B cell (primary cell): ENCODE results near the gene TBC1D23.

Experiments
- EZH2 ChIP-seq: IDR thresholded peaks from 2 replicates; pipeline ENCODE4 v1.6.1; 2012; ENCODE audit warnings: borderline replicate concordance, low read depth, mild to moderate bottlenecking, moderate library complexity, low read length; ENCODE audit not compliant: insufficient read depth, poor library complexity, severe bottlenecking
- TF ChIP-seq, protein P1 (sequence below): fragments of 200-600 bp; IDR thresholded peaks from one replicate; pipeline ENCODE4 v1.8.0; 2022; ENCODE audit warnings: antibody characterized with exemption, mild to moderate bottlenecking

GRCh38 chr3:100352296-100353231 lies 91.8 kb downstream of the TBC1D23 start:
- TF ChIP-seq, protein P1, sequence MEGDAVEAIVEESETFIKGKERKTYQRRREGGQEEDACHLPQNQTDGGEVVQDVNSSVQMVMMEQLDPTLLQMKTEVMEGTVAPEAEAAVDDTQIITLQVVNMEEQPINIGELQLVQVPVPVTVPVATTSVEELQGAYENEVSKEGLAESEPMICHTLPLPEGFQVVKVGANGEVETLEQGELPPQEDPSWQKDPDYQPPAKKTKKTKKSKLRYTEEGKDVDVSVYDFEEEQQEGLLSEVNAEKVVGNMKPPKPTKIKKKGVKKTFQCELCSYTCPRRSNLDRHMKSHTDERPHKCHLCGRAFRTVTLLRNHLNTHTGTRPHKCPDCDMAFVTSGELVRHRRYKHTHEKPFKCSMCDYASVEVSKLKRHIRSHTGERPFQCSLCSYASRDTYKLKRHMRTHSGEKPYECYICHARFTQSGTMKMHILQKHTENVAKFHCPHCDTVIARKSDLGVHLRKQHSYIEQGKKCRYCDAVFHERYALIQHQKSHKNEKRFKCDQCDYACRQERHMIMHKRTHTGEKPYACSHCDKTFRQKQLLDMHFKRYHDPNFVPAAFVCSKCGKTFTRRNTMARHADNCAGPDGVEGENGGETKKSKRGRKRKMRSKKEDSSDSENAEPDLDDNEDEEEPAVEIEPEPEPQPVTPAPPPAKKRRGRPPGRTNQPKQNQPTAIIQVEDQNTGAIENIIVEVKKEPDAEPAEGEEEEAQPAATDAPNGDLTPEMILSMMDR: no peak
- no peak for TF ChIP-seq EZH2
